Trophoblast cell (in vitro differentiated cells and primary cell): ENCODE data around the gene PHIP.

Experiments
- DNase-seq, 2 donors: peaks; one replicate each; pipeline ENCODE4 v3.0.0-alpha.2; 2016
- H2AFZ ChIP-seq: 2 replicates; pipeline ENCODE4 v1.6.1; 2013; ENCODE audit warnings: low read length, moderate library complexity, mild to moderate bottlenecking; ENCODE audit not compliant: insufficient read depth, poor library complexity
- H2AK5ac ChIP-seq: 2 replicates; pipeline ENCODE4 v1.6.1; 2013; ENCODE audit warnings: mild to moderate bottlenecking, low read length
- H2BK120ac ChIP-seq: 2 replicates; pipeline ENCODE4 v1.6.1; 2013; ENCODE audit warnings: low read length, mild to moderate bottlenecking, moderate library complexity; ENCODE audit not compliant: insufficient read depth, poor library complexity
- H2BK12ac ChIP-seq: 2 replicates; pipeline ENCODE4 v1.6.1; 2013; ENCODE audit warnings: mild to moderate bottlenecking, low read length, moderate library complexity
- H2BK5ac ChIP-seq: 2 replicates; pipeline ENCODE4 v1.6.1; 2013; ENCODE audit warnings: low read length, low read depth, moderate library complexity, mild to moderate bottlenecking; ENCODE audit not compliant: poor library complexity
- H3K14ac ChIP-seq: 2 replicates; pipeline ENCODE4 v1.6.1; 2013; ENCODE audit warnings: mild to moderate bottlenecking, low read length
- H3K18ac ChIP-seq: 2 replicates; pipeline ENCODE4 v1.6.1; 2013; ENCODE audit warnings: mild to moderate bottlenecking, low read length
- H3K23ac ChIP-seq: 2 replicates; pipeline ENCODE4 v1.6.1; 2013; ENCODE audit warnings: low read length
- H3K27ac ChIP-seq: 2 replicates; pipeline ENCODE4 v1.5.1; 2013; ENCODE audit warnings: low read depth, mild to moderate bottlenecking, inconsistent platforms, low read length, moderate library complexity
- H3K27me3 ChIP-seq: 2 replicates; pipeline ENCODE4 v1.6.1; 2013; ENCODE audit warnings: inconsistent platforms, mild to moderate bottlenecking, low read length, moderate library complexity; ENCODE audit not compliant: insufficient read depth
- H3K36me3 ChIP-seq, 2 experiments: 1 replicate in 1 of 2; 2 replicates in 1 of 2; pipeline ENCODE4 v1.6.1; 2013; ENCODE audit warnings: low read length in 2 of 2, mild to moderate bottlenecking in 2 of 2, moderate library complexity in 1 of 2; ENCODE audit not compliant: insufficient read depth in 2 of 2, control insufficient read depth in 1 of 2
- H3K4ac ChIP-seq: 2 replicates; pipeline ENCODE4 v1.6.1; 2013; ENCODE audit warnings: low read depth, mild to moderate bottlenecking, low read length, moderate library complexity
- H3K4me1 ChIP-seq, 2 experiments: 1 replicate in 1 of 2; 2 replicates in 1 of 2; pipeline ENCODE4 v1.6.1; 2013; ENCODE audit warnings: low read length in 2 of 2, mild to moderate bottlenecking in 2 of 2, moderate library complexity in 1 of 2; ENCODE audit not compliant: insufficient read depth in 2 of 2, control insufficient read depth in 1 of 2
- H3K4me2 ChIP-seq: 2 replicates; pipeline ENCODE4 v1.6.1; 2013; ENCODE audit warnings: inconsistent platforms, mild to moderate bottlenecking, low read length, moderate library complexity
- H3K4me3 ChIP-seq: 2 replicates; pipeline ENCODE4 v1.5.1; 2013; ENCODE audit warnings: mild to moderate bottlenecking, low read depth, low read length, inconsistent platforms
- H3K79me1 ChIP-seq: one replicate; pipeline ENCODE4 v1.6.1; 2013; ENCODE audit warnings: low read length
- H3K79me2 ChIP-seq: 2 replicates; pipeline ENCODE4 v1.6.1; 2013; ENCODE audit warnings: low read length, mild to moderate bottlenecking; ENCODE audit not compliant: control insufficient read depth, insufficient read depth, poor library complexity
- H3K9ac ChIP-seq: 2 replicates; pipeline ENCODE4 v1.6.1; 2013; ENCODE audit warnings: mild to moderate bottlenecking, low read length
- H3K9me3 ChIP-seq: 2 replicates; pipeline ENCODE4 v1.6.1; 2013; ENCODE audit warnings: low read depth, mild to moderate bottlenecking, control low read depth, inconsistent platforms, low read length; ENCODE audit not compliant: insufficient read depth
- H4K12ac ChIP-seq: 2 replicates; pipeline ENCODE4 v1.6.1; 2013; ENCODE audit warnings: low read depth, mild to moderate bottlenecking, low read length, moderate library complexity
- H4K8ac ChIP-seq: 2 replicates; pipeline ENCODE4 v1.6.1; 2013; ENCODE audit warnings: low read depth, mild to moderate bottlenecking, low read length, moderate library complexity
- H4K91ac ChIP-seq: one replicate; pipeline ENCODE4 v1.6.1; 2013; ENCODE audit warnings: low read depth, mild to moderate bottlenecking, low read length, moderate library complexity
- WGBS: extraction: QIAGEN DNeasy Blood & Tissue Kit; methylation state at CpG from one replicate; pipeline ENCODE4 v1.1.7; 2013; ENCODE audit warnings: missing lambda C conversion rate; ENCODE audit not compliant: insufficient read length, insufficient coverage; ENCODE audit errors: extremely low coverage; 5-methylcytosine and 5-hydroxymethylcytosine counted together

The PHIP gene

GRCh38 chr6:79115553-79116182, 37.6 kb upstream of the PHIP start:
- H2BK5ac ChIP-seq, result no peak overlapping the region
- no peak overlapping the region for H3K18ac ChIP-seq

GRCh38 chr6:79111549-79111948, 33.5 kb upstream of the PHIP start:
- DNase-seq, result no peak
- H4K12ac ChIP-seq, result no peak overlapping the region

More at GRCh38 chr6:79115553-79116182, 37.6 kb upstream of the PHIP start:
- Histone ChIP-seq H3K79me1 (no peaks in the 10 kb centered on the region), H3K23ac (no peak overlapping the region), H2BK120ac (no peak overlapping the region), H3K36me3 (no peaks in the 10 kb centered on the region), H3K27ac (no peak overlapping the region), H3K9ac (no peak overlapping the region), H3K9me3 (no peaks in the 10 kb centered on the region), H4K8ac (no peak overlapping the region), H3K27me3 (no peaks in the 10 kb centered on the region), H4K12ac (no peak overlapping the region), H3K4me2 (no peak overlapping the region), H3K4me1 (no peaks in the 10 kb centered on the region), H2AK5ac (no peak overlapping the region), H3K4me3 (no peak overlapping the region), H2BK12ac (no peak overlapping the region), H3K14ac (no peak overlapping the region), H2AFZ (no peak overlapping the region), H3K79me2 (no peaks in the 10 kb centered on the region), H4K91ac (no peak overlapping the region), H3K4ac (no peak overlapping the region)
- no CpG with 5 or more reads among the region's 2 CpGs for WGBS
- no peak for DNase-seq

DNA sequence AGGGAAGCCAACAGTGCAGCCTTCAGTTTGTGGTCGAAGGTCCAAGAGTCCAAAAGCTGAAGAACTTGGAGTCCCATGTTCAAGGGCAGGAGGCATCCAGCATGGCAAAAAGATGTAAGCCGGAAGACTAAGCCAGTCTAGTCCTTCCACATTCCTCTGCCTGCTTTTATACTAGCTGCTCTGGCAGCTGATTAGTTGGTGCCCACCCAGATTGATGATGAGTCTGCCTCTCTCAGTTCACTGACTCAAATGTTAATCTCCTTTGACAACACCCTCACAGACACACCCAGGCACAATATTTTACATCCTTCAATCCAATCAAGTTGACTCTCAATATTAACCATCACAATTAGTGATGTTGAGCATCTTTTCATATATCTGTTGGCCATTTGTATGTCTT, 23.1 kb upstream of the PHIP start:
- no peak for DNase-seq

More at GRCh38 chr6:79111549-79111948, 33.5 kb upstream of the PHIP start:
- no peaks in the 10 kb centered on the region for H3K9me3 ChIP-seq
- no peak overlapping the region for H4K91ac ChIP-seq
- no peaks in the 10 kb centered on the region for H3K79me2 ChIP-seq
- no peak overlapping the region for H3K23ac ChIP-seq
- H3K79me1 ChIP-seq, result no peaks in the 10 kb centered on the region
- H3K27ac ChIP-seq, result no peak overlapping the region
- H3K14ac ChIP-seq, result no peak overlapping the region
- H2BK12ac ChIP-seq, result no peak overlapping the region
- H3K4me1 ChIP-seq, result no peaks in the 10 kb centered on the region
- H3K4me3 ChIP-seq, result no peak overlapping the region
- H2BK5ac ChIP-seq, result no peak overlapping the region
- H2AK5ac ChIP-seq, result no peak overlapping the region
- no peak overlapping the region for H2BK120ac ChIP-seq
- no peak overlapping the region for H3K9ac ChIP-seq
- H3K27me3 ChIP-seq, result no peaks in the 10 kb centered on the region
- no peak overlapping the region for H3K18ac ChIP-seq
- no peak overlapping the region for H3K4me2 ChIP-seq
- H2AFZ ChIP-seq, result no peak overlapping the region
- no peak overlapping the region for H3K4ac ChIP-seq
- H4K8ac ChIP-seq, result no peak overlapping the region
- no peaks in the 10 kb centered on the region for H3K36me3 ChIP-seq

GRCh38 chr6:79100304-79100703, 22.2 kb upstream of the PHIP start:
- no peaks in the 10 kb centered on the region for H3K4me1 ChIP-seq
- H3K18ac ChIP-seq, result no peak overlapping the region
- no peak overlapping the region for H2AK5ac ChIP-seq
- DNase-seq, result no peak
- H2BK5ac ChIP-seq, result no peak overlapping the region
- H3K4me3 ChIP-seq, result no peak overlapping the region
- no peaks in the 10 kb centered on the region for H3K79me2 ChIP-seq
- no peak overlapping the region for H3K23ac ChIP-seq
- no peak overlapping the region for H2BK12ac ChIP-seq
- H2AFZ ChIP-seq, result no peak overlapping the region
- no CpG with 5 or more reads among the region's 2 CpGs for WGBS
- no peak overlapping the region for H3K14ac ChIP-seq
- no peak overlapping the region for H4K12ac ChIP-seq
- no peak overlapping the region for H3K4me2 ChIP-seq
- H3K27me3 ChIP-seq, result no peaks in the 10 kb centered on the region
- H3K79me1 ChIP-seq, result no peaks in the 10 kb centered on the region
- H3K9me3 ChIP-seq, result peaks cover 2% of the 10 kb centered on the region
- no peak overlapping the region for H3K9ac ChIP-seq
- no peak overlapping the region for H2BK120ac ChIP-seq
- no peak overlapping the region for H3K27ac ChIP-seq
- no peaks in the 10 kb centered on the region for H3K36me3 ChIP-seq
- H3K4ac ChIP-seq, result no peak overlapping the region
- no peak overlapping the region for H4K91ac ChIP-seq
- no peak overlapping the region for H4K8ac ChIP-seq

More for the DNA sequence above, 23.1 kb upstream of the PHIP start:
- Histone ChIP-seq H3K9me3 (peaks cover 2% of the 10 kb centered on the region), H3K4me1 (no peaks in the 10 kb centered on the region), H3K14ac (no peak overlapping the region), H3K79me1 (no peaks in the 10 kb centered on the region), H3K79me2 (no peaks in the 10 kb centered on the region), H2AK5ac (no peak overlapping the region), H3K27me3 (no peaks in the 10 kb centered on the region), H4K91ac (no peak overlapping the region), H3K23ac (no peak overlapping the region), H2BK5ac (no peak overlapping the region), H3K36me3 (no peaks in the 10 kb centered on the region), H3K18ac (no peak overlapping the region), H3K4me3 (no peak overlapping the region), H2AFZ (no peak overlapping the region), H2BK120ac (no peak overlapping the region), H3K4ac (no peak overlapping the region), H2BK12ac (no peak overlapping the region), H4K12ac (no peak overlapping the region), H3K9ac (no peak overlapping the region), H3K27ac (no peak overlapping the region), H4K8ac (no peak overlapping the region), H3K4me2 (no peak overlapping the region)
- no CpG with 5 or more reads among the region's 2 CpGs for WGBS
